Stimulated activated CD4-positive, alpha-beta T cell treated with anti-CD3 and anti-CD28 coated beads, Interleukin-4, amount 100 ng/mL, for 4 hours (primary cell): ENCODE measurements around the gene SPAG9.

ENCODE experiments used
- DNase-seq, 2 experiments: peaks; one replicate each; pipeline ENCODE4 v3.0.0-alpha.2; 2020

SPAG9 gene

DNA sequence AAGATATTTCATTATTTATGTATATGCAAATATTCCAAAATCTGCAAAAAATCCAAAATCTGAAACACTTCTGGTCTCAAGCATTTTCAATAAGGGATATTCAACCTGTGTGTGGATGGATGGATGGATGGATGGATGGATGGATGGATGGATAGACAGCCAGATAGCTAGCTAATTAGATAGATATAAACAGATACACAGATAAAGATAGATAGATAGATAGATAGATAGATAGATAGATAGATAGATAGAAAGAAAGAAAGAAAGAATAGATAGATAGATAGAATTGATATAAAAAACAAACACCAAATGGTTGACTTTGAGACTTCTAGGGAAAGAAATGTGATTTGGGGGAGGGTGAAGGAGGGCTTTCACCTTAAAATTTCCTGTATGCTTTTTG lies 139.4 kb downstream of the SPAG9 start:
- DNase-seq, result no peak

GRCh38 chr17:50979524-50979927 lies 141.1 kb downstream of the SPAG9 start:
- DNase-seq, result no peak

GRCh38 chr17:50977487-50978159 lies 143.0 kb downstream of the SPAG9 start:
- no peak for DNase-seq

DNA sequence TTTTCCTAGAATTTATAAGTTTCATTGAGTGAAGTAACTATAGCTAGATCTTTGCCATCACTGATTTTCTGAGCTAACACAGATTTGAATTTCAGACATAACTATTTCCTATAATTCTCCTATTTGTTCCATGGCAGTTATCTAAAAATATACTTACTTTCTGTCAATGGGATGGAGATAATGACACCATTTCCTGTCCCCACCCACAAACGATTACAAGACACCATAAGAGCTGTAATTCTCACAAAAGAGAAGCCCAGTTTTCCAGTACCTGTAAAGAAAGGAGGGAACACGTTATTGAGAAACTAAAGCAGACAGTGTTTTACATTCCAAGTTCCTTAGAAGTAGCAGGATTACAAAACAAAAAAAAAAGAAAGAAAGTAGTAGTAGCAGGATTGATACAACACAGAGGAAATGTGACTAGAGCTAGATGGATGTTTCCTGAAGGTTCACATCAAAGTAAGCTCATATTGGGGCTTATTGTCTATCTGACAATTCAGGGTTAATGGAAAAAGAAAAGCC lies 143.7 kb downstream of the SPAG9 start:
- DNase-seq, result no peak

DNA sequence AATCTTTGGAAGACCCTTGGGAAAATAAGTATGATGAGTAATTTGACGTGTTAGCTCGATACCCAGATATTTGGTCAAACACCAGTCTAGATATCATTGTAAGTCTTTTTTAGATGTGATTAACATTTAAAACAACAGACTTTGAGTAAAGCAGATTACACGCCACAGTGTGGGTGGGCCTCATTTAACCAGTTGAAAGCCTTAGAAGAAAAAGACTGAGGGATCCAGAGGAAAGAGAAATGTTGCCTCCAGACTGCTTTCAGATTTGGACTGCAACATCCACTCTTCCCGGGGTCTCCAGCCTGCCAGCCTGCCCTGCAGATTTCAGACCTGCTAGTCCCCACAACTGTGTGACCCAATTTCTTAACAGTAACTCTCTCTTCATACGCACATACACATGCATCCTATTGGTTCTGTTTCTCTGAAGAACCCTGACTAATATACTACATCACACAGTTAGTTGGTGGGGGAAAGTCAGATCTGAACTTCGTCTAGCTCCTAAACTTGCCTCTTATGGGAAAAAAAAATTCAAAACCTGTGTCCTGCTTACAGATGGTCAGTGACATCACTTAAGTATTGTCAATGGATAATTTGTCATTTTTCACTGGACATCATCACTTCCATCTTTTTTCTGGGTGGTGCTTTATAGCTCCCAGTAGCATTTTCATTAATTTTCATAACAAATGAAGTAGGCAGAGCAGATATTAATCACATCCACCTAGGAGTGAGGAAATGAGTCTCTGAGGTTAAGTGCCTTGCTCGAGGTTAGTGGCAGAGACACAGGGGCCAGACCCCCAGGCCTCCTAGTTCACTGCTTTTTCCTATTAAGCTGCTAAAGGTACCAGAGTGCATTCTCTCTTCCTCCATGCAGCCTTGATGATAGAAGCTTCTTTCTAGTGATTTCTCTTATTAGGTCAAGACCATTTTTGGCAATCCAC lies 146.8 kb downstream of the SPAG9 start:
- DNase-seq, result no peak

GRCh38 chr17:50972577-50972976 lies 148.1 kb downstream of the SPAG9 start:
- DNase-seq, result no peak

- DNase-seq, result no peak
Observed at GRCh38 chr17:50967795-50968194, 152.9 kb downstream of the SPAG9 start.

- DNase-seq, result no peak
Observed at GRCh38 chr17:50966163-50966666, 154.5 kb downstream of the SPAG9 start.

DNA sequence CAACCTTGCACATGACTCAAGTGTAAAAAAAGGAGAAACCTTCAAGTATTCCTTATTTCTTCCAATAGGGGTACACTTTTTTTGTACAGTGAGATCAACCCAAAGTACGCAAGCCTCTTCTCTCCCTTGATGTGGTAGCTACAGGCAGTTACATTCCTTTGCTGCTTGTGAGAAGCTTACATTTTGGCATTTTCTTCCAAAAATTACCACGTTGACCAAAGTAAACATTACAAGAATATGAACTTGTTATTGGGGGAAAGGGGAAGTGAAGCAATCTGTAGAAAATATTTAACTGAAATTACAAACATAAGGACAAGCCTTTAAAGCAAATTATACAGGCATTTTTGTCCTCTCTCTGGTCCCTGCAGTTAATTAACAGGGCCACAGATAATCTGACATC lies 157.5 kb downstream of the SPAG9 start:
- DNase-seq, result no peak

DNA sequence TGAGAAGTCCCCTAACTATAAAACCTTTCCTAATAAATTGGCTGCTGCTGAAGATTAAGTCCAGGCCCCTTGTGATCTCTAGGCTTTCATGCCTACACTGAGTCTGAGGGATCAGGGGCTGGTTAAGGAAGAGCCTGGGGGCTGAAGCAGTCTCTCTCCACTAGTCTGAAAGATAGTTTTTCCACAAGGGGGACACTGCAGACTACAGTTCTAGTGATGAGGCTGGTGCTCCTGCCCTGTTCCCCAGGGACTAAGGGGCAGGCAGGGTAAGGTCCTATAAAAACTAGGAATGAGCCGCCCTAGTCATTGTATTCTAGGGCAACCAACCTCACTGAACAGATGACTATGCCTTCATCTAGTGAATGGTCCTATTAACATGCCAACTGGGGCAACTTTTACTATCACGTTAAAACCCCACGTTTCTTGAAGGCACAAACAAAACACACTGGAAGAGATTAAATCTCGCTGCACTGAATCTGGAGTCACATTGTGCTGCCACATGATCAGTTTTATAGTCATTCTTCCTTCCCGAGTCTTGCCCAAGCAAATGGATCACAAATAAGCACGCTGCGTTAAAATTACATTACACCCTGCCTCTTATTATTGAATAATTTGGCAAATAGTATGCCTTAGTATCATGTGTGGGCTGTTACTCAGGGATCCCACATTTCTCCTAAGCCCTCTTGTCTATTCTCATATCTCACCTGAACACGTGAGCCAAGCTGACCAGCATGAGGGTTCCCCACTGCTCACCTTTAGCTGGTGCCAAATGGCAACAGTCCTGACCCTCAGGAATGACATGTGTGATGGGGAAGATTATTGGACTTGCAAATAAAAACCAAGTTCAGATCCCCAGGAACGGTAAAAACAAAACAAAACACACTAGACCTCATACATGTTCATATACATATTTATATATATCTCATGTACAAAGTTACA lies 159.1 kb downstream of the SPAG9 start:
- DNase-seq, result no peak

- DNase-seq, result no peak
Observed at GRCh38 chr17:50959341-50959740, 161.3 kb downstream of the SPAG9 start.

- DNase-seq, result no peak
Observed at GRCh38 chr17:50957600-50958575, 162.8 kb downstream of the SPAG9 start.

GRCh38 chr17:50956750-50957523 lies 163.7 kb downstream of the SPAG9 start:
- DNase-seq, result peak; percentile 55 to 60

DNA sequence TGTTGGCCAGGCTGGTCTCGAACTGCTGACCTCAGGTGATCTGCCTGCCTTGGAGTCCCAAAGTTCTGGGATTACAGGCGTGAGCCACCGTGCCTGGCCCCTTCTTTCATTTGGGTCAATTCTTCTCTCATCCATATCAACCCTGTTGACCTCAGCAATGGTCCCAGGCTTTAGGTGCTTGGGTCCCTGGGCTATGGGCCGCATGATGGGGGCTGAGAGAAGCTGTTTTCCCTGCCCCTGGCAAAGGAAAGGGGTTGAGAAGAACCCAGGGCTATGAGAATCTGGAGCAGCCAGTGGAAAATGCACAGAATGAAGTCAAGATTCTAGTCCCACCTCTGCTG lies 164.3 kb downstream of the SPAG9 start:
- no peak for DNase-seq

- no peak for DNase-seq
Observed at GRCh38 chr17:50955667-50956120, 165.0 kb downstream of the SPAG9 start.

GRCh38 chr17:50955160-50955559 lies 165.5 kb downstream of the SPAG9 start:
- no peak for DNase-seq

GRCh38 chr17:50954641-50955121 lies 166.0 kb downstream of the SPAG9 start:
- DNase-seq, result no peak

DNA sequence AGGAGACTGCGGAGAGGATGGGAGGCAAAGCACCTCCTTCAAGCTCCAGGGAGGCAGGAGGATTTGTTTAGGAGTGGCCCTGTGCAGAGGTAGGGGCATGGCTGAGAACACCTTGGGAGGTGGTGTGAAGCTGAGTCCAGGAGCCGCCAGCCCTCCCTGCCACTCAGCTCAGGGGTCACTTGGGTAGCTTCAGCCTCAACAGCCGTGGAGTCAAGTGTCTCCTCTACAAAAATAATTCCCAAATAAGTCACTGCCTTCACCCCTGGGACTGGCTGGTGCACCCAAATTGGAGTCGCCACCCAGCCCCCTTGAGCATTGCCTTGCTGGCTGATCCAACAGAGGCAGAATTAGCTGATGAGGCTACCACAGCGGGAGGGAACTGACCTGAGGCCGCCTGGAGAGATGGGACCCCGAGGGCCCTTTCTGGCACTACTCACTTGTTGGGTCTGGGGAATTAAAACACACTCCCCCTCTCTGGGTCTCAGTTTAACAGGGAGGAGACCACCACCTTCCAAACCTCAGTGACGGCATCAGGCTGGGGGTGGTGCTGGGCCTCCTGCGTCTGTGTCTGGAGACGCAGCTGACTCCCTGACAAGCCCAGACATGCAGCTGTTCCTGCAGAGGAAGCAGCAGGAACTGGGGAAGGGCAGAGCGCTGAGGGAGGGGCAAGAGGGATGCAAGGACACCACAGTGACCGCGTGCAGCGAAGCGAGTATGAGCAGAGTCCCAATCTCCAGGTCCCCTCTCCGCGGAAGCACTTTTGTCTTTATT lies 166.7 kb downstream of the SPAG9 start:
- no peak for DNase-seq

- no peak for DNase-seq
Observed at GRCh38 chr17:50953518-50953830, 167.2 kb downstream of the SPAG9 start.

DNA sequence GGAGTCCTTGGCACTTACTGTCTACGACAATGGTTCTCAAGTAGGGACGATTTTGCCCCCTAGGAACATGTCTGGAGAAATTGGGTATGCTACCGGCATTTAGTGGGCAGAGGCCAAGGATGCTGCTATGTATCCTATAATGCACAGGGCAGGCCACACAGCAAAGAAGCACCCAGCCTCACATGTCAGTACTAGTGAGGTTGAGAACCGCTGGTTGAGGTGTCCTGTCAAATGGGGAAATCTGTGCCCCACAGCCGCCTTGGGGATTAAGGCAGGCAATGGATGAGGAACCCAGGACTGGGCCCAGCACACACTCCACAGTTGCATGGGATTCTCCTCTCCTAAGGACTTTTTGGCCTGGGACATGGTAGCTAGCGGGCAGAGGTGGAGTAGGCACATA lies 167.8 kb downstream of the SPAG9 start:
- no peak for DNase-seq
